ENCODE data around the gene PRICKLE4. TPM values are rescaled to one million over a fixed set of nuclear protein-coding genes. Genes with fewer than 3 reads are reported as not detected.
"Not testable (repeated sequence)": the region's sequence is repeated elsewhere in the genome, so short reads cannot be mapped to it uniquely, and the experiment has no call there.

Gene PRICKLE4
- total RNA-seq, 1 experiment from 2014 or later = 1.6 TPM

DNA sequence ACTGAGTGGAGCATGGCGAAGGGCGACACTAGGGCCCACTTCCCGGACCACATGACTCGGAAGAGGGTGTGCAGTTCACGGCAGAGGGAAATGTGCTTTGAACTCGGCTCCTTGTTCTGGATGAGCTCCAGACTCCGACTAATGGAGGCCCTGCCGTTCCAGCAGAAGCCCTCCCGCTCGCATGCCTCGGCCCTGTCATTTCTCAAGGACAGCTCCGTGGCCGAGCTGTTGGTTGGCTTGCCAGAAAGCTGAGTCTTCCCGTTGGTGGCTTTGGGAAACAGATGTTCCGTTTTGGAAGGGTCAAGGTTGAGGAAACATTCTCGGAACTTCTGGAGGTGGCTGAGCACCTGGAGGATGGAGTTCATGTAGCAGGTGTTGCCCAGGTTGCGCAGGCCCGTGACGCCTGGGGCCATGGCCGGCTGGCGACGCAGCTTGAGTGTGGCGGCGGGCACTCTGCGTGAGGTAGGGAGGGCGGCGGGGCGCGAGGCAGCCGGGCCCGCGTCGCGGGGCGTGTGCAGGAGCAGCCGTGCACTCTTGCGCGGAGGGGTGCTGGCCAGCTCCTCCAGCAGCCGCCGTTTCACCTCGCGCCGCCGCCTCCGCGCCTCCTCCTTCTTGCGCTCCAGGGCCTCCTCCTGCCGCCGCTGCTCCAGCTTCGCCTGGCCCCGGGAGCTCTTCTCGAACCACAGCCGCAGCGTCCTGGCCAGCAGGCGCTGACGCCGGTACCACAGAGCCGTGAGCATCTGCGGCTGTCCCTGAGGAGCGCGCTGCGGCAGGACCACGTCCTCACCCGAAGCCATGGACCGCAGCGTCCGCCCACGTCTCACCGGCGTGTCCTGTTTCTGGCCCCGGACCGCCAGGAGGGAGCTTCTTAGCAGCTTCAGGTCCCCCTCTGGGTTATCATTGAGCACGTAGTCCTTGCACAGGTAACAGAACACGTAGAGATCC lies 25.5 kb downstream of the PRICKLE4 start:
- TF ChIP-seq, protein P1, sequence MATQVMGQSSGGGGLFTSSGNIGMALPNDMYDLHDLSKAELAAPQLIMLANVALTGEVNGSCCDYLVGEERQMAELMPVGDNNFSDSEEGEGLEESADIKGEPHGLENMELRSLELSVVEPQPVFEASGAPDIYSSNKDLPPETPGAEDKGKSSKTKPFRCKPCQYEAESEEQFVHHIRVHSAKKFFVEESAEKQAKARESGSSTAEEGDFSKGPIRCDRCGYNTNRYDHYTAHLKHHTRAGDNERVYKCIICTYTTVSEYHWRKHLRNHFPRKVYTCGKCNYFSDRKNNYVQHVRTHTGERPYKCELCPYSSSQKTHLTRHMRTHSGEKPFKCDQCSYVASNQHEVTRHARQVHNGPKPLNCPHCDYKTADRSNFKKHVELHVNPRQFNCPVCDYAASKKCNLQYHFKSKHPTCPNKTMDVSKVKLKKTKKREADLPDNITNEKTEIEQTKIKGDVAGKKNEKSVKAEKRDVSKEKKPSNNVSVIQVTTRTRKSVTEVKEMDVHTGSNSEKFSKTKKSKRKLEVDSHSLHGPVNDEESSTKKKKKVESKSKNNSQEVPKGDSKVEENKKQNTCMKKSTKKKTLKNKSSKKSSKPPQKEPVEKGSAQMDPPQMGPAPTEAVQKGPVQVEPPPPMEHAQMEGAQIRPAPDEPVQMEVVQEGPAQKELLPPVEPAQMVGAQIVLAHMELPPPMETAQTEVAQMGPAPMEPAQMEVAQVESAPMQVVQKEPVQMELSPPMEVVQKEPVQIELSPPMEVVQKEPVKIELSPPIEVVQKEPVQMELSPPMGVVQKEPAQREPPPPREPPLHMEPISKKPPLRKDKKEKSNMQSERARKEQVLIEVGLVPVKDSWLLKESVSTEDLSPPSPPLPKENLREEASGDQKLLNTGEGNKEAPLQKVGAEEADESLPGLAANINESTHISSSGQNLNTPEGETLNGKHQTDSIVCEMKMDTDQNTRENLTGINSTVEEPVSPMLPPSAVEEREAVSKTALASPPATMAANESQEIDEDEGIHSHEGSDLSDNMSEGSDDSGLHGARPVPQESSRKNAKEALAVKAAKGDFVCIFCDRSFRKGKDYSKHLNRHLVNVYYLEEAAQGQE (IDR thresholded peaks at IDR 0.05; ENCODE audit: insufficient read depth in 1 of 2, low read depth in 2 of 2, low read length in 1 of 2) = no peak
- Histone ChIP-seq H3K9me3 (ENCODE audit: control insufficient read depth, insufficient read depth, low read depth, low read length) (no peaks in the 10 kb centered on the region), H3K27ac (ENCODE audit: low read length) (no peak overlapping the region), H3K4me1 (ENCODE audit: control insufficient read depth, insufficient read depth, low read length) (no peaks in the 10 kb centered on the region), H3K27me3 (ENCODE audit: control insufficient read depth, insufficient read depth, low read length) (no peaks in the 10 kb centered on the region), H3K36me3 (ENCODE audit: control insufficient read depth, insufficient read depth, low read length) (no peaks in the 10 kb centered on the region), H3K4me3 (ENCODE audit: low read depth in 2 of 2, low read length in 2 of 2) (no peak overlapping the region)
- CTCF ChIA-PET = no interaction called here
- DNase-seq (ENCODE audit: low read depth, low spot score) (no peak), ATAC-seq (no peak)
- BruUV-seq (replicated peaks) = no TSS peak
- intact Hi-C loops (cut with micrococcal nuclease; ENCODE audit: unreplicated experiment) = no loop called here
- POLR2A ChIA-PET = interaction anchor here (0.6 to 0.7 kb wide), 2 partner anchors 10 to 401 kb away, joined by 3 to 5 read pairs; no protein-coding TSS in a partner anchor
- in situ Hi-C loops (cut with HindIII; ENCODE audit: low pct_unique_long_range_greater_than_20kb, low sequenced_read_pairs) = no loop called here

- Histone ChIP-seq H3K36me3 (ENCODE audit: control insufficient read depth, insufficient read depth, low read length) (no peaks in the 10 kb centered on the region), H3K27ac (ENCODE audit: low read length) (no peak overlapping the region), H3K4me1 (ENCODE audit: control insufficient read depth, insufficient read depth, low read length) (no peaks in the 10 kb centered on the region), H3K9me3 (ENCODE audit: control insufficient read depth, insufficient read depth, low read depth, low read length) (no peaks in the 10 kb centered on the region), H3K4me3 (ENCODE audit: low read depth in 2 of 2, low read length in 2 of 2) (no peak overlapping the region), H3K27me3 (ENCODE audit: control insufficient read depth, insufficient read depth, low read length) (no peaks in the 10 kb centered on the region)
- intact Hi-C loops (cut with micrococcal nuclease; ENCODE audit: unreplicated experiment) (no loop called here), in situ Hi-C loops (cut with HindIII; ENCODE audit: low pct_unique_long_range_greater_than_20kb, low sequenced_read_pairs) (no loop called here)
- POLR2A ChIA-PET = no interaction called here
- ATAC-seq (no peak), DNase-seq (ENCODE audit: low read depth, low spot score) (no peak)
- BruUV-seq (replicated peaks) = no TSS peak
- CTCF ChIA-PET = no interaction called here
- TF ChIP-seq SIN3A (IDR thresholded peaks at IDR 0.05; ENCODE audit: borderline replicate concordance, insufficient read depth, low read depth, low read length) (no peak), TCF7L2 (IDR thresholded peaks at IDR 0.05; ENCODE audit: low read depth, low read length) (no peak), POLR2AphosphoS5 (IDR thresholded peaks at IDR 0.05; ENCODE audit: low read depth, low read length) (no peak)
- TF ChIP-seq, protein P2, sequence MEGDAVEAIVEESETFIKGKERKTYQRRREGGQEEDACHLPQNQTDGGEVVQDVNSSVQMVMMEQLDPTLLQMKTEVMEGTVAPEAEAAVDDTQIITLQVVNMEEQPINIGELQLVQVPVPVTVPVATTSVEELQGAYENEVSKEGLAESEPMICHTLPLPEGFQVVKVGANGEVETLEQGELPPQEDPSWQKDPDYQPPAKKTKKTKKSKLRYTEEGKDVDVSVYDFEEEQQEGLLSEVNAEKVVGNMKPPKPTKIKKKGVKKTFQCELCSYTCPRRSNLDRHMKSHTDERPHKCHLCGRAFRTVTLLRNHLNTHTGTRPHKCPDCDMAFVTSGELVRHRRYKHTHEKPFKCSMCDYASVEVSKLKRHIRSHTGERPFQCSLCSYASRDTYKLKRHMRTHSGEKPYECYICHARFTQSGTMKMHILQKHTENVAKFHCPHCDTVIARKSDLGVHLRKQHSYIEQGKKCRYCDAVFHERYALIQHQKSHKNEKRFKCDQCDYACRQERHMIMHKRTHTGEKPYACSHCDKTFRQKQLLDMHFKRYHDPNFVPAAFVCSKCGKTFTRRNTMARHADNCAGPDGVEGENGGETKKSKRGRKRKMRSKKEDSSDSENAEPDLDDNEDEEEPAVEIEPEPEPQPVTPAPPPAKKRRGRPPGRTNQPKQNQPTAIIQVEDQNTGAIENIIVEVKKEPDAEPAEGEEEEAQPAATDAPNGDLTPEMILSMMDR (IDR thresholded peaks at IDR 0.05) = no peak
- TF ChIP-seq, protein P1 (IDR thresholded peaks at IDR 0.05; ENCODE audit: insufficient read depth in 1 of 2, low read depth in 2 of 2, low read length in 1 of 2) = no peak
Observed at GRCh38 chr6:41811095-41811494, 30.5 kb downstream of the PRICKLE4 start.

GRCh38 chr6:41811946-41812345 lies 31.4 kb downstream of the PRICKLE4 start:
- H3K9me3 ChIP-seq (ENCODE audit: control insufficient read depth, insufficient read depth, low read depth, low read length); DNase-seq (ENCODE audit: low read depth, low spot score); intact Hi-C loops (cut with micrococcal nuclease; ENCODE audit: unreplicated experiment); BruUV-seq (replicated peaks); H3K27me3 ChIP-seq (ENCODE audit: control insufficient read depth, insufficient read depth, low read length); ATAC-seq; H3K4me1 ChIP-seq (ENCODE audit: control insufficient read depth, insufficient read depth, low read length); H3K4me3 ChIP-seq (ENCODE audit: low read depth in 2 of 2, low read length in 2 of 2); H3K36me3 ChIP-seq (ENCODE audit: control insufficient read depth, insufficient read depth, low read length); H3K27ac ChIP-seq (ENCODE audit: low read length); in situ Hi-C loops (cut with HindIII; ENCODE audit: low pct_unique_long_range_greater_than_20kb, low sequenced_read_pairs): not testable (repeated sequence)
- CTCF ChIA-PET = interaction anchor here (0.7 kb wide), 1 partner anchor 8 kb away, joined by 3 read pairs; no protein-coding TSS in a partner anchor
- POLR2A ChIA-PET = interaction anchor here (0.5 kb wide), 1 partner anchor 775 kb away, joined by 8 read pairs; no protein-coding TSS in a partner anchor

Measured in Panc1 (cell line).